ENCODE data around the gene PUS1.

DNA sequence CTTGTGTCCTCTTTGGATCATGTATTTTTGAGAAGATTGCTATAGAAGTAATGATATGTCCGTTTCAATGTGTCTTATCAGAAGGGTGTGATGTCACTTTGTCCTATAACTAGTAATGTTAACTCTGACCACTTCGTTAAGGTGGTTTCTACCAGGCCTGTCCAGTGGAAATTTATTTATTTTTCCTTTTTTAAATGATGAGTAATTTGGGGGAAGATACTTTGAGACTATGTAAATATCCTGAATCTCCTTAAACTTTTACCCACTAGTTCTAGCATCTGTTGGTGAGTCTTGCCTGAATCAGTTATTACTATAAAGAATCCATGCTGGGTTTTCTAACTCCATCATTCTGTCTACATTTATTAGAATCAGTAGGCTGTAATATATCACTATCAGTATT is 36.0 kb downstream of the PUS1 start:
- no peak for TF ChIP-seq CTCF (IDR thresholded peaks at IDR 0.05; ENCODE audit: insufficient read depth, low read depth, low read length)
- TF ChIP-seq EZH2 (IDR thresholded peaks at IDR 0.05; ENCODE audit: insufficient read depth, low read length), result no peak

Measured in astrocyte (in vitro differentiated cells and primary cell).